ENCODE results near the gene TMEM38A.

GRCh38 chr19:16682539-16682938 is 21.6 kb downstream of the TMEM38A start:
- no peak for TF ChIP-seq CTCF (IDR thresholded peaks at IDR 0.05)
- no peak for TF ChIP-seq EZH2phosphoT487 (IDR thresholded peaks at IDR 0.05)
